ENCODE measurements around the gene ANKMY1.
A peak's percentile ranks its signal among the peaks of the same experiment; 100 is the strongest.

The ANKMY1 gene

GRCh38 chr2:240519396-240520129 lies 38.2 kb downstream of the ANKMY1 start:
- peak; percentile 53 for DNase-seq (ENCODE audit: low read depth)
- TF ChIP-seq CTCF (conservative IDR thresholded peaks at IDR 0.05; ENCODE audit: control insufficient read depth, insufficient read depth, low read depth, low read length) = no peak
- H3K4me3 ChIP-seq (ENCODE audit: control insufficient read depth, low read depth, low read length) = peak overlapping the region; percentile 19

- no peak overlapping the region for H3K4me3 ChIP-seq (ENCODE audit: control insufficient read depth, low read depth, low read length)
- no peak for TF ChIP-seq CTCF (conservative IDR thresholded peaks at IDR 0.05; ENCODE audit: control insufficient read depth, insufficient read depth, low read depth, low read length)
- DNase-seq (ENCODE audit: low read depth) = no peak
Observed at GRCh38 chr2:240518981-240519380, 38.8 kb downstream of the ANKMY1 start.

GRCh38 chr2:240517342-240517741 lies 40.4 kb downstream of the ANKMY1 start:
- H3K4me3 ChIP-seq (ENCODE audit: control insufficient read depth, low read depth, low read length) = no peak overlapping the region
- DNase-seq (ENCODE audit: low read depth) = no peak
- no peak for TF ChIP-seq CTCF (conservative IDR thresholded peaks at IDR 0.05; ENCODE audit: control insufficient read depth, insufficient read depth, low read depth, low read length)

GRCh38 chr2:240514631-240515030 lies 43.2 kb downstream of the ANKMY1 start:
- DNase-seq (ENCODE audit: low read depth) = no peak
- no peak for TF ChIP-seq CTCF (conservative IDR thresholded peaks at IDR 0.05; ENCODE audit: control insufficient read depth, insufficient read depth, low read depth, low read length)
- H3K4me3 ChIP-seq (ENCODE audit: control insufficient read depth, low read depth, low read length) = no peak overlapping the region

- peak; percentile 85 for DNase-seq (ENCODE audit: low read depth)
- no peak overlapping the region for H3K4me3 ChIP-seq (ENCODE audit: control insufficient read depth, low read depth, low read length)
- peak; percentile 92 for TF ChIP-seq CTCF (conservative IDR thresholded peaks at IDR 0.05; ENCODE audit: control insufficient read depth, insufficient read depth, low read depth, low read length)
Observed at GRCh38 chr2:240513549-240514287, 44.1 kb downstream of the ANKMY1 start.

GRCh38 chr2:240512666-240513535 lies 44.9 kb downstream of the ANKMY1 start:
- no peak for TF ChIP-seq CTCF (conservative IDR thresholded peaks at IDR 0.05; ENCODE audit: control insufficient read depth, insufficient read depth, low read depth, low read length)
- H3K4me3 ChIP-seq (ENCODE audit: control insufficient read depth, low read depth, low read length) = no peak overlapping the region
- no peak for DNase-seq (ENCODE audit: low read depth)

Measured in fibroblast of mammary gland (primary cell).